Stimulated activated CD4-positive, alpha-beta T cell treated with anti-CD3 and anti-CD28 coated beads, TNF-alpha, amount 100 ng/mL, for 4 hours (primary cell): ENCODE data around the gene HAGH.
"Not testable (repeated sequence)": the region's sequence is repeated elsewhere in the genome, so short reads cannot be mapped to it uniquely, and the experiment has no call there.

Source experiments
- DNase-seq, 3 experiments: peaks; one replicate each; pipeline ENCODE4 v3.0.0-alpha.2; 2020; ENCODE audit warnings: low read depth in 3 of 3

The HAGH gene

GRCh38 chr16:1810536-1810935 is 16.1 kb downstream of the HAGH start:
- no peak for DNase-seq

- DNase-seq: no peak
Observed at GRCh38 chr16:1810106-1810505, 16.5 kb downstream of the HAGH start.

GRCh38 chr16:1809281-1809801 is 17.3 kb downstream of the HAGH start:
- no peak for DNase-seq

- DNase-seq: no peak
Observed at GRCh38 chr16:1808691-1809090, 17.9 kb downstream of the HAGH start.

- no peak for DNase-seq
Observed at GRCh38 chr16:1807626-1808025, 19.0 kb downstream of the HAGH start.

- DNase-seq: no peak
Observed at GRCh38 chr16:1800701-1801100, 25.9 kb downstream of the HAGH start.

- not testable (repeated sequence) for DNase-seq
Observed at GRCh38 chr16:1799263-1799662, 27.4 kb downstream of the HAGH start.

GRCh38 chr16:1794908-1795666 is 31.5 kb downstream of the HAGH start:
- DNase-seq: no peak

GRCh38 chr16:1794221-1794871 is 32.3 kb downstream of the HAGH start:
- no peak for DNase-seq

GRCh38 chr16:1793578-1794220 is 32.9 kb downstream of the HAGH start, which contains the start of gene IGFALS:
TSS of gene IGFALS (minus strand) at chr16:1793705. CDS start at chr16:1793652, 53 bp downstream.
- no peak for DNase-seq

GRCh38 chr16:1792836-1793577 is 33.6 kb downstream of the HAGH start:
- no peak for DNase-seq

GRCh38 chr16:1791943-1792812 is 34.4 kb downstream of the HAGH start:
- no peak for DNase-seq

- no peak for DNase-seq
Observed at GRCh38 chr16:1791256-1791942, 35.2 kb downstream of the HAGH start.

- DNase-seq: no peak
Observed at GRCh38 chr16:1790611-1791255, 35.9 kb downstream of the HAGH start.

- no peak for DNase-seq
Observed at GRCh38 chr16:1790261-1790610, 36.4 kb downstream of the HAGH start.

GRCh38 chr16:1789643-1790045 is 37.0 kb downstream of the HAGH start:
- DNase-seq: no peak

GRCh38 chr16:1788708-1789100 is 37.9 kb downstream of the HAGH start:
- no peak for DNase-seq

GRCh38 chr16:1788095-1788707 is 38.4 kb downstream of the HAGH start:
- DNase-seq: no peak

GRCh38 chr16:1787322-1788094 is 39.1 kb downstream of the HAGH start:
- DNase-seq: no peak
